IMR-90 (cell line): ENCODE data around the gene MRPL54. TPM values are rescaled to one million over a fixed set of nuclear protein-coding genes. Genes with fewer than 3 reads are reported as not detected.

Experiments used
- ATAC-seq: fragments of 200-7000 bp; cut with Tn5 transposase; 2 replicates; pipeline ENCODE4 v1.9.1; 2020; ENCODE audit warnings: low read depth, mild to moderate bottlenecking, moderate library complexity
- BruUV-seq: library from RNA; stranded (reverse); fragments of 400-500 nt; replicated peaks from 2 replicates; lab custom pipeline; 2021; lab: Mats Ljungman, UMichigan
- CTCF ChIA-PET: fragments of 300-600 bp; formaldehyde crosslinking; extraction: SDS; loops from one replicate; lab custom pipeline; 2021; ENCODE audit warnings: antibody characterized with exemption; lab: Yijun Ruan, JAX
- POLR2A ChIA-PET: fragments of 300-600 bp; sonication (Branson Sonifier 250); formaldehyde crosslinking; loops from one replicate; lab custom pipeline; 2022; ENCODE audit warnings: antibody characterized with exemption; ENCODE audit not compliant: unreplicated experiment; lab: Charles Lee
- DNase-seq: peaks from one replicate; pipeline ENCODE4 v3.0.0; 2013
- H2AFZ ChIP-seq: replicated peaks from 2 replicates; pipeline ENCODE3; 2013; ENCODE audit warnings: low read length, mild to moderate bottlenecking; ENCODE audit not compliant: poor library complexity
- H2AK5ac ChIP-seq: 2 replicates; pipeline ENCODE4 v1.6.1; 2013; ENCODE audit warnings: low read depth, low read length, inconsistent platforms
- H2AK9ac ChIP-seq: replicated peaks from 2 replicates; pipeline ENCODE3; 2013; ENCODE audit warnings: mild to moderate bottlenecking, low read depth, low read length, moderate library complexity; ENCODE audit not compliant: poor library complexity
- H2BK120ac ChIP-seq: 2 replicates; pipeline ENCODE4 v1.6.1; 2013; ENCODE audit warnings: low read depth, low read length, inconsistent platforms
- H2BK15ac ChIP-seq: 3 replicates; pipeline ENCODE4 v1.6.1; 2013; ENCODE audit warnings: low read depth, low read length, inconsistent platforms
- H2BK20ac ChIP-seq: 2 replicates; pipeline ENCODE4 v1.6.1; 2013; ENCODE audit warnings: low read depth, mild to moderate bottlenecking, inconsistent platforms, low read length, moderate library complexity
- H2BK5ac ChIP-seq: 2 replicates; pipeline ENCODE4 v1.6.1; 2013; ENCODE audit warnings: mild to moderate bottlenecking, low read depth, low read length, inconsistent platforms; ENCODE audit not compliant: poor library complexity, severe bottlenecking
- H3K14ac ChIP-seq: replicated peaks from 2 replicates; pipeline ENCODE4 v1.6.1; 2013; ENCODE audit warnings: low read depth, low read length, inconsistent platforms
- H3K18ac ChIP-seq: 2 replicates; pipeline ENCODE4 v1.6.1; 2013; ENCODE audit warnings: low read depth, low read length, control low read depth
- H3K23ac ChIP-seq: 2 replicates; pipeline ENCODE4 v1.6.1; 2013; ENCODE audit warnings: low read depth, low read length, inconsistent platforms
- H3K27ac ChIP-seq: 2 replicates; pipeline ENCODE4 v1.5.1; 2013; ENCODE audit warnings: mild to moderate bottlenecking, control low read depth, low read length; ENCODE audit not compliant: insufficient read depth
- H3K27me3 ChIP-seq: 2 replicates; pipeline ENCODE4 v1.6.1; 2013; ENCODE audit warnings: low read length; ENCODE audit not compliant: control insufficient read depth, insufficient read depth
- H3K36me3 ChIP-seq: 2 replicates; pipeline ENCODE4 v1.6.1; 2013; ENCODE audit warnings: low read length, mixed read lengths; ENCODE audit not compliant: control insufficient read depth, insufficient read depth
- H3K4ac ChIP-seq: 2 replicates; pipeline ENCODE4 v1.6.1; 2013; ENCODE audit warnings: low read depth, low read length, inconsistent platforms
- H3K4me1 ChIP-seq: 2 replicates; pipeline ENCODE4 v1.6.1; 2013; ENCODE audit warnings: low read length, mixed read lengths; ENCODE audit not compliant: control insufficient read depth, insufficient read depth
- H3K4me2 ChIP-seq: 2 replicates; pipeline ENCODE4 v1.6.1; 2013; ENCODE audit warnings: low read depth, mild to moderate bottlenecking, control low read depth, low read length, moderate library complexity
- H3K4me3 ChIP-seq: 2 replicates; pipeline ENCODE4 v1.5.1; 2013; ENCODE audit warnings: low read depth, mild to moderate bottlenecking, control low read depth, low read length, moderate library complexity; ENCODE audit not compliant: insufficient read depth
- H3K56ac ChIP-seq: 2 replicates; pipeline ENCODE4 v1.6.1; 2013; ENCODE audit warnings: low read length, inconsistent platforms; ENCODE audit not compliant: insufficient read depth; ENCODE audit errors: extremely low read depth
- H3K79me1 ChIP-seq, 2 experiments: 2 replicates each; pipeline ENCODE4 v1.6.1; 2013; ENCODE audit warnings: low read length in 2 of 2, inconsistent platforms in 1 of 2, low read depth in 1 of 2
- H3K9ac ChIP-seq: 2 replicates; pipeline ENCODE4 v1.6.1; 2013; ENCODE audit warnings: low read depth, low read length, control low read depth
- H3K9me1 ChIP-seq: 2 replicates; pipeline ENCODE4 v1.6.1; 2013; ENCODE audit warnings: low read length, inconsistent platforms; ENCODE audit not compliant: insufficient read depth
- H3K9me3 ChIP-seq: 2 replicates; pipeline ENCODE4 v1.6.1; 2013; ENCODE audit warnings: low read length; ENCODE audit not compliant: control insufficient read depth, insufficient read depth
- H4K20me1 ChIP-seq: 2 replicates; pipeline ENCODE4 v1.6.1; 2013; ENCODE audit warnings: low read length, inconsistent platforms; ENCODE audit not compliant: insufficient read depth
- H4K5ac ChIP-seq: 2 replicates; pipeline ENCODE4 v1.6.1; 2013; ENCODE audit warnings: mild to moderate bottlenecking, low read depth, low read length, control low read depth
- H4K8ac ChIP-seq, 2 experiments: 2 replicates each; pipeline ENCODE4 v1.6.1; 2013; ENCODE audit warnings: low read depth in 2 of 2, low read length in 2 of 2, control low read depth in 1 of 2, inconsistent platforms in 1 of 2
- H4K91ac ChIP-seq: 2 replicates; pipeline ENCODE4 v1.6.1; 2013; ENCODE audit warnings: low read depth, low read length, inconsistent platforms; ENCODE audit not compliant: insufficient read depth
- BHLHE40 ChIP-seq: fragments of 150-350 bp; IDR thresholded peaks from 2 replicates; pipeline ENCODE4 v1.6.1; 2016; ENCODE audit warnings: mild to moderate bottlenecking, low read depth, low read length
- CEBPB ChIP-seq: IDR thresholded peaks from 2 replicates; pipeline ENCODE4 v1.6.1; 2012; ENCODE audit warnings: low read depth, low read length, improper control_type of control experiment
- CHD1 ChIP-seq: IDR thresholded peaks from 2 replicates; pipeline ENCODE4 v1.6.1; 2012; ENCODE audit warnings: low read depth, low read length, improper control_type of control experiment
- FOS ChIP-seq: fragments of 150-350 bp; IDR thresholded peaks from 2 replicates; pipeline ENCODE4 v1.6.1; 2016; ENCODE audit warnings: low read depth, low read length
- MAFK ChIP-seq: IDR thresholded peaks from 2 replicates; pipeline ENCODE4 v1.6.1; 2012; ENCODE audit warnings: low read depth, low read length, improper control_type of control experiment
- MAZ ChIP-seq: IDR thresholded peaks from 2 replicates; pipeline ENCODE4 v1.6.1; 2012; ENCODE audit warnings: low read depth, mild to moderate bottlenecking, low read length, improper control_type of control experiment, moderate library complexity, borderline replicate concordance
- MXI1 ChIP-seq: IDR thresholded peaks from 2 replicates; pipeline ENCODE4 v1.6.1; 2012; ENCODE audit warnings: low read depth, mild to moderate bottlenecking, low read length, moderate library complexity, borderline replicate concordance
- POLR2A ChIP-seq: IDR thresholded peaks from 2 replicates; pipeline ENCODE4 v1.6.1; 2012; ENCODE audit warnings: mild to moderate bottlenecking, low read depth, low read length
- RAD21 ChIP-seq: IDR thresholded peaks from 2 replicates; pipeline ENCODE4 v1.6.1; 2012; ENCODE audit warnings: low read length, improper control_type of control experiment
- RCOR1 ChIP-seq: IDR thresholded peaks from 2 replicates; pipeline ENCODE4 v1.6.1; 2012; ENCODE audit warnings: mild to moderate bottlenecking, low read length, improper control_type of control experiment; ENCODE audit not compliant: insufficient replicate concordance
- RFX5 ChIP-seq: IDR thresholded peaks from 2 replicates; pipeline ENCODE4 v1.8.0; 2012; ENCODE audit warnings: low read depth, mild to moderate bottlenecking, low read length, moderate library complexity
- SMC3 ChIP-seq: fragments of 150-350 bp; IDR thresholded peaks from 2 replicates; pipeline ENCODE4 v1.6.1; 2016; ENCODE audit warnings: low read depth, mild to moderate bottlenecking, antibody characterized with exemption, low read length, moderate library complexity
- WGBS, 2 experiments: methylation state at CpG; one replicate each; pipeline versions ENCODE4 v1.1.5 to v1.1.7; 2013; ENCODE audit warnings: missing lambda C conversion rate in 2 of 2; ENCODE audit not compliant: insufficient read length in 1 of 2; ENCODE audit errors: extremely low coverage in 2 of 2; 5-methylcytosine and 5-hydroxymethylcytosine counted together
- dilution Hi-C: fragments of 300-500 bp; cut with HindIII; formaldehyde crosslinking; loops from one replicate; pipeline ENCODE4 v1.14.3; 2018; ENCODE audit warnings: low sequenced_read_pairs; ENCODE audit not compliant: unreplicated experiment
- in situ Hi-C: fragments of 300-500 bp; cut with MboI; formaldehyde crosslinking; loops from 3 replicates; pipeline ENCODE4 v1.14.3; 2019; ENCODE audit warnings: low sequenced_read_pairs, inconsistent platforms, mixed read lengths
- intact Hi-C: fragments of 100-400 bp; cut with micrococcal nuclease; formaldehyde crosslinking; loops from 2 replicates; pipeline ENCODE4 v1.10.0; 2022
- polyA plus RNA-seq, 3 experiments: library from polyadenylated mRNA; depleted of rRNA; stranded (reverse); fragments of >200 nt; gene quantifications; 2 replicates each; pipeline ENCODE4 v1.2.3, GENCODE V29; 2012; ENCODE audit warnings: low replicate concordance in 1 of 3
- total RNA-seq: library from RNA; depleted of rRNA; stranded (reverse); fragments of >200 nt; gene quantifications from 2 replicates; pipeline ENCODE4 v1.2.3, GENCODE V29; 2012
- TF ChIP-seq, protein P1 (sequence below): fragments of 150-350 bp; IDR thresholded peaks from 2 replicates; pipeline ENCODE4 v1.6.1; 2016; ENCODE audit warnings: low read depth, mild to moderate bottlenecking, low read length, moderate library complexity, borderline replicate concordance
- TF ChIP-seq, protein P2 (sequence below): fragments of 150-350 bp; IDR thresholded peaks from 2 replicates; pipeline ENCODE4 v1.6.1; 2017; ENCODE audit warnings: mild to moderate bottlenecking, antibody characterized with exemption, low read length, low read depth

MRPL54 gene
- total and polyA plus RNA-seq, 2 of the 4 experiments (the other 2 are of a cell fraction), result 55.9 to 75.7 TPM

DNA sequence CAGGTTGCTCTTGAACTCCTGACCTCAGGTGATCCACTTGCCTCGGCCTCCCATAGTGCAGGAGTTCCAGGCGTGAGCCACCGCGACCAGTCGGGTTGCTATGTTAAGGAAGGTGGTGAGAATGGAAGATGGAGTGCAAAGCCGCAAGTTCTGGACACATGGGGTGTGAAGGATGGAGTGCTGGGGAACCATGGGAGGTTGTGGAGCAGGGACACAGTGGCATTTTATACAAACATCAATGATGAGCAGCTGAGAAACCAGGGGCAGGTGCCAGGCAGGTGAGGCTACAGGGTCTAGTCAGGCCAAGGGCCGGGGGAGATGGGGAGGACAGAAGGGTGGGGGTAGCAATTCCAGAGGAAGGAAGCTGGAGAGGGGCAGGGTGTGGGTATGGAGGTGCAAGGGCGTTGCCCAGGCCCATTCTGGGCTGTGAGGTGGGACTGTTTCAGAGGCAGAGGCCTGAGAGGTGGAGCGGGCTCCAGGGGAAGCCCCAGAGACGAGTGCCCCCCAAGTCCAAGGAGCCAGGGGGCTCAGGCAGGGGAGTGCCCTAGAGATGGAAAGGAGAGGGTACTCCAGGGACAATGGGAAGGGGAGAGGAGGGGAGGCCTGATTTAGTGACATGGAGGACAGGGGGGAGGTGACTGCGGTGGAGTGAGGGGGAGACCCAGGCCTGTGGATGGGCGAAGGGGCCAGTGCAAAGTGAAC is 11.5 kb downstream of the MRPL54 start:
- no peak overlapping the region for H2AK5ac ChIP-seq
- no peak overlapping the region for H2BK120ac ChIP-seq
- H4K5ac ChIP-seq, result no peak overlapping the region
- H3K14ac ChIP-seq, result no peak overlapping the region
- no peak overlapping the region for H4K91ac ChIP-seq
- no peak overlapping the region for H3K18ac ChIP-seq
- dilution Hi-C loops (no loop called here), intact Hi-C loops (no loop called here), in situ Hi-C loops (no loop called here)
- BruUV-seq, result no TSS peak
- H3K27ac ChIP-seq, result no peak overlapping the region
- no peaks in the 10 kb centered on the region for H3K4me1 ChIP-seq
- POLR2A ChIA-PET, result interaction anchor here (0.5 to 1.2 kb wide), 2 partner anchors 11 to 1093 kb away, joined by 3 read pairs; partner anchors contain the start of gene MRPL54
- H3K9me3 ChIP-seq, result no peaks in the 10 kb centered on the region
- H3K9ac ChIP-seq, result no peak overlapping the region
- DNase-seq, result no peak
- no peaks in the 10 kb centered on the region for H3K79me1 ChIP-seq
- H3K9me1 ChIP-seq, result no peaks in the 10 kb centered on the region
- no peak for TF ChIP-seq MAFK
- TF ChIP-seq, protein P1, sequence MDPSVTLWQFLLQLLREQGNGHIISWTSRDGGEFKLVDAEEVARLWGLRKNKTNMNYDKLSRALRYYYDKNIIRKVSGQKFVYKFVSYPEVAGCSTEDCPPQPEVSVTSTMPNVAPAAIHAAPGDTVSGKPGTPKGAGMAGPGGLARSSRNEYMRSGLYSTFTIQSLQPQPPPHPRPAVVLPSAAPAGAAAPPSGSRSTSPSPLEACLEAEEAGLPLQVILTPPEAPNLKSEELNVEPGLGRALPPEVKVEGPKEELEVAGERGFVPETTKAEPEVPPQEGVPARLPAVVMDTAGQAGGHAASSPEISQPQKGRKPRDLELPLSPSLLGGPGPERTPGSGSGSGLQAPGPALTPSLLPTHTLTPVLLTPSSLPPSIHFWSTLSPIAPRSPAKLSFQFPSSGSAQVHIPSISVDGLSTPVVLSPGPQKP, result no peak
- TF ChIP-seq SMC3, result no peak
- TF ChIP-seq RCOR1, result no peak
- TF ChIP-seq MAZ, result no peak
- no peak for TF ChIP-seq CHD1
- TF ChIP-seq CEBPB, result no peak
- TF ChIP-seq RAD21, result no peak
- no peak for TF ChIP-seq BHLHE40
- no peak for TF ChIP-seq MXI1
- no peak for TF ChIP-seq POLR2A
- TF ChIP-seq, protein P2, sequence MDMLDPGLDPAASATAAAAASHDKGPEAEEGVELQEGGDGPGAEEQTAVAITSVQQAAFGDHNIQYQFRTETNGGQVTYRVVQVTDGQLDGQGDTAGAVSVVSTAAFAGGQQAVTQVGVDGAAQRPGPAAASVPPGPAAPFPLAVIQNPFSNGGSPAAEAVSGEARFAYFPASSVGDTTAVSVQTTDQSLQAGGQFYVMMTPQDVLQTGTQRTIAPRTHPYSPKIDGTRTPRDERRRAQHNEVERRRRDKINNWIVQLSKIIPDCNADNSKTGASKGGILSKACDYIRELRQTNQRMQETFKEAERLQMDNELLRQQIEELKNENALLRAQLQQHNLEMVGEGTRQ, result no peak
- TF ChIP-seq FOS, result no peak
- no peak for TF ChIP-seq RFX5
- H3K4ac ChIP-seq, result no peak overlapping the region
- no peak overlapping the region for H3K4me2 ChIP-seq
- no peak for ATAC-seq
- H3K23ac ChIP-seq, result no peak overlapping the region
- no peak overlapping the region for H4K8ac ChIP-seq
- H3K56ac ChIP-seq, result no peak overlapping the region
- peaks cover 5% of the 10 kb centered on the region; the same call in 1 of the 2 replicates for H3K27me3 ChIP-seq
- no peak overlapping the region for H2BK5ac ChIP-seq
- H2BK20ac ChIP-seq, result no peak overlapping the region
- H2AK9ac ChIP-seq, result no peak overlapping the region
- no peak overlapping the region for H2BK15ac ChIP-seq
- CTCF ChIA-PET, result no interaction called here
- 62% methylated on average over 3 of the region's 12 CpGs; no CpG with 5 or more reads in 1 of the 2 experiments for WGBS, 2 experiments
- no peak overlapping the region for H3K4me3 ChIP-seq
- peaks cover 6% of the 10 kb centered on the region; the same call in 1 of the 2 replicates for H3K36me3 ChIP-seq
- H4K20me1 ChIP-seq, result no peaks in the 10 kb centered on the region
- no peak overlapping the region for H2AFZ ChIP-seq
